HG03139 (cell line): ENCODE data around the gene SLC16A10.
A peak's percentile ranks its signal among the peaks of the same experiment; 100 is the strongest.
"Not testable (repeated sequence)": the region's sequence is repeated elsewhere in the genome, so short reads cannot be mapped to it uniquely, and the experiment has no call there.

Experiments
- ATAC-seq: cut with Tn5 transposase; IDR thresholded peaks from one replicate; pipeline ENCODE4 v1.9.1; 2021; ENCODE audit not compliant: unreplicated experiment

SLC16A10 gene

GRCh38 chr6:111255838-111256237, 168.5 kb downstream of the SLC16A10 start:
- not testable (repeated sequence) for ATAC-seq

- no peak for ATAC-seq
Observed at GRCh38 chr6:111256646-111257045, 169.3 kb downstream of the SLC16A10 start.

- ATAC-seq = no peak
Observed at GRCh38 chr6:111258010-111258409, 170.7 kb downstream of the SLC16A10 start.

GRCh38 chr6:111258615-111259088, 171.3 kb downstream of the SLC16A10 start:
- ATAC-seq = no peak

- peak; percentile 97 for ATAC-seq
Observed at GRCh38 chr6:111259089-111259831, 172.0 kb downstream of the SLC16A10 start.

GRCh38 chr6:111260570-111261298, 173.4 kb downstream of the SLC16A10 start:
- no peak for ATAC-seq

GRCh38 chr6:111263837-111264236, 176.5 kb downstream of the SLC16A10 start:
- no peak for ATAC-seq

GRCh38 chr6:111265842-111266241, 178.5 kb downstream of the SLC16A10 start:
- no peak for ATAC-seq

- ATAC-seq = no peak
Observed at GRCh38 chr6:111266276-111266675, 179.0 kb downstream of the SLC16A10 start.

- no peak for ATAC-seq
Observed at GRCh38 chr6:111267764-111268333, 180.5 kb downstream of the SLC16A10 start.

GRCh38 chr6:111269401-111269970, 182.2 kb downstream of the SLC16A10 start:
- ATAC-seq = no peak

GRCh38 chr6:111270121-111270520, 182.8 kb downstream of the SLC16A10 start:
- ATAC-seq = no peak

GRCh38 chr6:111274593-111275217, 187.4 kb downstream of the SLC16A10 start:
- no peak for ATAC-seq

GRCh38 chr6:111276335-111276734, 189.0 kb downstream of the SLC16A10 start:
- no peak for ATAC-seq

- ATAC-seq = no peak
Observed at GRCh38 chr6:111276736-111277135, 189.4 kb downstream of the SLC16A10 start.

GRCh38 chr6:111277819-111278218, 190.5 kb downstream of the SLC16A10 start:
- no peak for ATAC-seq

- ATAC-seq = no peak
Observed at GRCh38 chr6:111278731-111279130, 191.4 kb downstream of the SLC16A10 start.

- no peak for ATAC-seq
Observed at GRCh38 chr6:111280445-111280955, 193.2 kb downstream of the SLC16A10 start.
